GM23248 (cell line): ENCODE measurements around the gene MUC12. TPM values are rescaled to one million over a fixed set of nuclear protein-coding genes. Genes with fewer than 3 reads are reported as not detected.

Experiments used
- DNase-seq: peaks from one replicate; pipeline ENCODE4 v3.0.0-alpha.2; 2015
- H2AFZ ChIP-seq: fragments of 200-600 bp; sonication (generic); 2 replicates; pipeline ENCODE4 v1.6.1; 2016; ENCODE audit warnings: antibody characterized with exemption
- H3F3A ChIP-seq: fragments of 200-600 bp; sonication (generic); 2 replicates; pipeline ENCODE4 v1.6.1; 2016; ENCODE audit warnings: mild to moderate bottlenecking, antibody characterized with exemption, mixed run types; ENCODE audit not compliant: insufficient read depth
- H3K27ac ChIP-seq: fragments of 200-600 bp; sonication (generic); 2 replicates; pipeline ENCODE4 v1.5.1; 2016; ENCODE audit warnings: mild to moderate bottlenecking
- H3K27me3 ChIP-seq: fragments of 200-600 bp; sonication (generic); replicated peaks from 2 replicates; pipeline ENCODE4 v1.6.1; 2016; ENCODE audit warnings: mild to moderate bottlenecking; ENCODE audit not compliant: insufficient read depth
- H3K36me3 ChIP-seq: fragments of 200-600 bp; sonication (generic); 2 replicates; pipeline ENCODE4 v1.6.1; 2016; ENCODE audit warnings: low read depth, mild to moderate bottlenecking
- H3K4me1 ChIP-seq: fragments of 200-600 bp; sonication (generic); 2 replicates; pipeline ENCODE4 v1.6.1; 2016; ENCODE audit warnings: mild to moderate bottlenecking; ENCODE audit not compliant: insufficient read depth
- H3K4me2 ChIP-seq: fragments of 200-600 bp; sonication (generic); one replicate; pipeline ENCODE4 v1.6.1; 2016; ENCODE audit warnings: mild to moderate bottlenecking; ENCODE audit not compliant: unreplicated experiment
- H3K4me3 ChIP-seq: fragments of 200-600 bp; sonication (generic); 2 replicates; pipeline ENCODE4 v1.5.1; 2016; ENCODE audit warnings: mild to moderate bottlenecking
- H3K79me2 ChIP-seq: fragments of 200-600 bp; sonication (generic); 2 replicates; pipeline ENCODE4 v1.6.1; 2016; ENCODE audit warnings: mild to moderate bottlenecking; ENCODE audit not compliant: insufficient read depth
- H3K9ac ChIP-seq: fragments of 200-600 bp; sonication (generic); 2 replicates; pipeline ENCODE4 v1.6.1; 2016; ENCODE audit warnings: mild to moderate bottlenecking
- H3K9me2 ChIP-seq: fragments of 200-600 bp; sonication (generic); 2 replicates; pipeline ENCODE4 v1.6.1; 2016; ENCODE audit warnings: mixed run types, mild to moderate bottlenecking, moderate library complexity; ENCODE audit not compliant: insufficient read depth
- H3K9me3 ChIP-seq: fragments of 200-600 bp; sonication (generic); one replicate; pipeline ENCODE4 v1.6.1; 2017; ENCODE audit warnings: low read depth
- H4K20me1 ChIP-seq: fragments of 200-600 bp; sonication (generic); 2 replicates; pipeline ENCODE4 v1.6.0; 2016; ENCODE audit not compliant: insufficient read depth
- EZH2 ChIP-seq: fragments of 200-600 bp; sonication (generic); IDR thresholded peaks from 2 replicates; pipeline ENCODE4 v1.6.1; 2018; ENCODE audit warnings: antibody characterized with exemption, mild to moderate bottlenecking; ENCODE audit not compliant: insufficient read depth, poor library complexity, severe bottlenecking
- EZH2phosphoT487 ChIP-seq: fragments of 200-600 bp; sonication (generic); IDR thresholded peaks from 2 replicates; pipeline ENCODE4 v1.6.1; 2018; ENCODE audit warnings: antibody characterized with exemption, moderate library complexity, mild to moderate bottlenecking, low read depth; ENCODE audit not compliant: insufficient read depth
- WGBS, 2 experiments: methylation state at CpG; one replicate each; pipeline ENCODE4 v1.1.6; 2015 to 2017; ENCODE audit warnings: low lambda C conversion rate in 2 of 2, low coverage in 1 of 2; ENCODE audit errors: missing lambda C conversion rate in 2 of 2; 5-methylcytosine and 5-hydroxymethylcytosine counted together
- in situ Hi-C: fragments of 300-500 bp; cut with MboI; formaldehyde crosslinking; loops from 2 replicates; pipeline ENCODE4 v1.15.0; 2020
- polyA plus RNA-seq: library from polyadenylated mRNA; unstranded; fragments of >200 nt; fragmentation: Nextera tagmentation; extraction: Ambion mirVana; gene quantifications from 2 replicates; pipeline ENCODE4 v1.2.1, GENCODE V29; 2016
- small RNA-seq: library from RNA; depleted of rRNA; stranded (forward); fragments of <200 nt; gene quantifications from one replicate; pipeline ENCODE3, GENCODE V24; 2014; ENCODE audit warnings: low read depth, low replicate concordance
- total RNA-seq: library from RNA; depleted of rRNA; stranded (reverse); fragments of >200 nt; shearing (Covaris generic); gene quantifications from 2 replicates; pipeline ENCODE4 v1.2.3, GENCODE V29; 2014; rRNA removed

MUC12 gene
- total and polyA plus RNA-seq, 2 experiments from 2014 or later, result 0.54 to 1.0 TPM

GRCh38 chr7:101066833-101067177 lies 97.4 kb downstream of the MUC12 start:
- TF ChIP-seq EZH2 (no peak), EZH2phosphoT487 (no peak)
- Histone ChIP-seq H2AFZ (no peak overlapping the region), H3K36me3 (no peaks in the 10 kb centered on the region), H3K4me3 (no peak overlapping the region), H3K9me2 (no peaks in the 10 kb centered on the region), H3K9me3 (no peaks in the 10 kb centered on the region), H3K9ac (no peak overlapping the region), H3F3A (no peaks in the 10 kb centered on the region), H3K27me3 (peaks cover 36% of the 10 kb centered on the region), H3K27ac (no peak overlapping the region), H3K4me2 (no peak overlapping the region), H3K4me1 (no peaks in the 10 kb centered on the region), H4K20me1 (no peaks in the 10 kb centered on the region), H3K79me2 (no peaks in the 10 kb centered on the region)
- WGBS, 2 experiments, result 55 to 63% methylated on average over 7 of the region's 7 CpGs
- in situ Hi-C loops, result no loop called here
- DNase-seq, result no peak

GRCh38 chr7:101068401-101068800 lies 99.0 kb downstream of the MUC12 start:
- Histone ChIP-seq H4K20me1 (no peaks in the 10 kb centered on the region), H2AFZ (no peak overlapping the region), H3K4me2 (no peak overlapping the region), H3K27me3 (peaks cover 32% of the 10 kb centered on the region), H3K79me2 (no peaks in the 10 kb centered on the region), H3K9me3 (no peaks in the 10 kb centered on the region), H3F3A (no peaks in the 10 kb centered on the region), H3K36me3 (no peaks in the 10 kb centered on the region), H3K9ac (no peak overlapping the region), H3K4me1 (no peaks in the 10 kb centered on the region), H3K27ac (no peak overlapping the region), H3K4me3 (no peak overlapping the region), H3K9me2 (no peaks in the 10 kb centered on the region)
- DNase-seq, result no peak
- in situ Hi-C loops, result no loop called here
- TF ChIP-seq EZH2, result no peak
- TF ChIP-seq EZH2phosphoT487, result no peak
- WGBS, 2 experiments, result 74 to 78% methylated on average over 10 of the region's 10 CpGs

Small RNA genes within 50 kb of the gene (small RNA-seq; reads per million reads assigned to genes)
- gene RPS29P15, result not detected

Other genes starting within 250 kb of the MUC12 start
- gene EPO, start 249.1 kb upstream of the MUC12 start, total RNA-seq, result not detected in 2 replicates
- not detected in 2 replicates for gene EPO, start 249.1 kb upstream of the MUC12 start, polyA plus RNA-seq
- gene ZAN, start 236.0 kb upstream of the MUC12 start, total RNA-seq, result not detected in 2 replicates
- gene ZAN, start 236.0 kb upstream of the MUC12 start, polyA plus RNA-seq, result not detected in 2 replicates
- gene EPHB4, start 142.0 kb upstream of the MUC12 start, total RNA-seq, result 26.9 and 32.9 TPM in 2 replicates
- gene EPHB4, start 142.0 kb upstream of the MUC12 start, polyA plus RNA-seq, result 6.7 and 8.2 TPM in 2 replicates
- gene SLC12A9, start 116.9 kb upstream of the MUC12 start, total RNA-seq, result 16.8 and 21.2 TPM in 2 replicates
- gene SLC12A9, start 116.9 kb upstream of the MUC12 start, polyA plus RNA-seq, result 6.1 and 7.9 TPM in 2 replicates
- 113 and 121 TPM in 2 replicates for gene TRIP6, start 102.2 kb upstream of the MUC12 start, total RNA-seq
- 68.6 and 71.3 TPM in 2 replicates for gene TRIP6, start 102.2 kb upstream of the MUC12 start, polyA plus RNA-seq
- 57.1 and 58.9 TPM in 2 replicates for gene SRRT, start 94.5 kb upstream of the MUC12 start, total RNA-seq
- 74.8 and 74.9 TPM in 2 replicates for gene SRRT, start 94.5 kb upstream of the MUC12 start, polyA plus RNA-seq
- 6.7 and 9.9 TPM in 2 replicates for gene UFSP1, start 79.8 kb upstream of the MUC12 start, total RNA-seq
- 4.3 and 5.1 TPM in 2 replicates for gene UFSP1, start 79.8 kb upstream of the MUC12 start, polyA plus RNA-seq
- gene ACHE, start 73.7 kb upstream of the MUC12 start, total RNA-seq, result not detected in 2 replicates
- 0.14 TPM in 1 of 2 replicates, not detected in the other for gene ACHE, start 73.7 kb upstream of the MUC12 start, polyA plus RNA-seq
- gene MUC3A, start 20.0 kb upstream of the MUC12 start, total RNA-seq, result not detected in 2 replicates
- gene MUC3A, start 20.0 kb upstream of the MUC12 start, polyA plus RNA-seq, result not detected in 2 replicates
- gene MUC17, start 50.5 kb downstream of the MUC12 start, total RNA-seq, result not detected in 2 replicates
- gene MUC17, start 50.5 kb downstream of the MUC12 start, polyA plus RNA-seq, result not detected in 2 replicates
- 10.3 and 11.0 TPM in 2 replicates for gene TRIM56, start 115.9 kb downstream of the MUC12 start, total RNA-seq
- 8.8 and 9.2 TPM in 2 replicates for gene TRIM56, start 115.9 kb downstream of the MUC12 start, polyA plus RNA-seq
- gene SERPINE1, start 157.5 kb downstream of the MUC12 start, total RNA-seq, result 1,900 and 2,000 TPM in 2 replicates
- 1,537 and 1,563 TPM in 2 replicates for gene SERPINE1, start 157.5 kb downstream of the MUC12 start, polyA plus RNA-seq
- gene AP1S1, start 184.9 kb downstream of the MUC12 start, total RNA-seq, result 198 and 236 TPM in 2 replicates
- gene AP1S1, start 184.9 kb downstream of the MUC12 start, polyA plus RNA-seq, result 37.4 and 38.2 TPM in 2 replicates
- 0.89 TPM in 1 of 2 replicates, not detected in the other for gene VGF, start 196.0 kb downstream of the MUC12 start, total RNA-seq
- gene VGF, start 196.0 kb downstream of the MUC12 start, polyA plus RNA-seq, result 0.11 TPM in 1 of 2 replicates, not detected in the other
- not detected in 2 replicates for gene NAT16, start 210.7 kb downstream of the MUC12 start, total RNA-seq
- gene NAT16, start 210.7 kb downstream of the MUC12 start, polyA plus RNA-seq, result not detected in 2 replicates
- gene MOGAT3, start 231.5 kb downstream of the MUC12 start, total RNA-seq, result not detected in 2 replicates
- gene MOGAT3, start 231.5 kb downstream of the MUC12 start, polyA plus RNA-seq, result not detected in 2 replicates
- 126 and 149 TPM in 2 replicates for gene PLOD3, start 248.0 kb downstream of the MUC12 start, total RNA-seq
- 189 and 190 TPM in 2 replicates for gene PLOD3, start 248.0 kb downstream of the MUC12 start, polyA plus RNA-seq
- 98.0 and 102 TPM in 2 replicates for gene ZNHIT1, start 248.6 kb downstream of the MUC12 start, total RNA-seq
- 119 and 129 TPM in 2 replicates for gene ZNHIT1, start 248.6 kb downstream of the MUC12 start, polyA plus RNA-seq